NOMO-1 (cell line): ENCODE measurements around the gene FADS2.

Experiments
- DNase-seq, 2 experiments: peaks; one replicate each; lab custom pipeline; 2025; ENCODE audit not compliant: unreplicated experiment in 2 of 2; lab: John Stamatoyannopoulos, UW

FADS2 gene

DNA sequence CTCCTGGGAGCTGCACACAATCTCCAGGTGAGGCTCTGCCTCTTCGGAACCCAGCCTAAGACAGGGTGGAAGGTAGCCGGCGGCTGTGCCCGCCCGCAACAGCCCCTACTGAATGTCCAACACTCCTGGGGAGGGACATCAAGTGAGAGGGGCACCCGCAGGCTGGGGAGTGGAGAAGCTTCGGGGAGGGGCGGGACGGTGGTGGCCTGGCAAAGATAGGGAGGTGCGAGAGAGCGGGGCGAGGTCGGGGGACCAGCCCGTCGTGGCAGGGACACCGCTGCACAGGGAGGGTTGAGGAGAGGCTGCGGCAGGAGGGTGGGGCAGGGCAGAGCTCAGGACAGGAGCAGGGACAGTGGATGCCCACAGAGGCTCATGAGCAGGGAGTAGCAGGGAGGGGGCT is 72.2 kb downstream of the FADS2 start:
- DNase-seq: no peak

GRCh38 chr11:61901397-61901796 is 73.3 kb downstream of the FADS2 start:
- no peak for DNase-seq

DNA sequence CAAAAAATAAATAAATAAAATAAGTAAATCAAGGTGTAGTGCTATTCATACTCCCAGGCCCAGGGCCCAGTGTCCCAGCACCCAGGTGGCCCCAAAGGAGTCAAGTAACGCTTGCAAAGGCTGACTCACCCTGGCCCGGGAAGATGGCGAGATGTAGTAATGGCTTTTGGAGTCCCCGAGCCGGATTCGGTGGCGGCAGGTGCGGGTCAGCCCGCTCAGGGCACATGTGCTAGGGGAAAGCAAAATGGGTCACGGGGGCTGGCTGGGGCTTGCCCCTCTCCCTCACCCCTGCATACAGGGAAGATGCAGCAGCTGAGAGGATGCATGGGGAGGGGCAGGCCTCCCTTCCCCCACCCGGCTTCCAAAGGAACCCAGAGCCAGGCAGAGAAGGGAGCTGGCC is 74.2 kb downstream of the FADS2 start:
- no peak for DNase-seq

GRCh38 chr11:61903845-61904244 is 75.7 kb downstream of the FADS2 start:
- no peak for DNase-seq

DNA sequence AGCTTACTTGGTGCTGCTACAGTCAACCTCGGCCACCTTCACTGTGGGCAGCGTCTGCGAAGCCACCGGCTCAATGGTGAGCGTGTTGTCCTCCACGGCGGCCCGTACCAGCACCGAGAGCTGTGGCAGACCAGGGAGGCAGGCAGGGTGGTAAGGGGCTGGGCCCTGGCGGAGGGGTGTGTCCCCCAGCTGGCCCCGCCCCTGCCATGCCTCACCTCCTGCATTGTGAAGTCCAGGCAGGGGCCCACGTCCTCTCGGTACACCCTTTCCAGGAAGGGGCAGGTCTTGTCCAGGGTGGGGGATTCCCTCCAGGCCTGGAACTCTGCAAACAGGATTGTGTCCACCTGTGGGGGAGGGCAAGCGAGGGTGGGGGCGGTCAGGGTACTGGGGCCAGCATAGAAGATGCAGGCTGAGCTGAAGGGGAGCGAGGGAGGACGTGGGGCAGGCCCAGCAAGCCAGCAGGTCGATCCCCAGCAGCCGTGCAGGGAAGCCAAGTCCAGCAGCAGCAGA is 76.5 kb downstream of the FADS2 start:
- no peak for DNase-seq

GRCh38 chr11:61905067-61905696 is 77.1 kb downstream of the FADS2 start:
- no peak for DNase-seq

DNA sequence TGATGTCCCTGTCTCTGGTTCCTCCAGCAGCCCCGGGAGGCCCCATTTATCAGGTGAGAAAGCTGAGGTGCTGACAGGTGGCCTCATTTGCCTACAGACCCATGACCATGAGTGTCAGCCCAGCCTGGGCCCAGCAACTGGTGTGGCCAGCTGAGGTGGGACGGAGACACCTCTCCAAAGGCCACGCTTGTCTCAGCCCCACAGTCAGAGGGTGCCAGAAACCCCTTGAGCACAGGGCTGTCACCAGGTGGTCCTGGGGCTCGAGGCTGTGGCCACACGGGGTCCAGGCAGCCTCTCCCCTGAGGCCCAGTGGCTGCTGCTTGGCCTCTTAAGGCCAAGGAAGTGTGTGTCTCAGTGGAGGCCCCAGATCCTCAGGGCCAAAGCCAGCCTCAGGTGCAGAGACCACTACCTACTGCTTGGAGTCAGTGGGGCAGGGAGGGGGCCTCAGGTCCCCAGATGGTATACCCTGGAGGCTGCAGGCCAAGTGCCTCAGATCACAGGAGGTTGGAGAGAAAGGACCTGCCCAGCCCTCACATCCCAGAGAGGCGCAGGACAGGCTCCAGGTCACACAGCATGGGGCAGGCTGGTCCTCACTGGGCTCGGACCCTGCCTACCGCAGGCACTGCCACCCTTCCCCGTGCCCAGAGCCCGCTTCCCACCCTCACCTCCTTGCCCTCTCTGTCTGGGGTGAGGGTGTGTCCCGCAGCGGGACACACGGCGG is 77.9 kb downstream of the FADS2 start:
- no peak for DNase-seq

GRCh38 chr11:61906522-61906909 is 78.4 kb downstream of the FADS2 start:
- no peak for DNase-seq

GRCh38 chr11:61907282-61907681 is 79.2 kb downstream of the FADS2 start:
- DNase-seq: no peak

- DNase-seq: no peak
Observed at GRCh38 chr11:61907871-61908729, 80.0 kb downstream of the FADS2 start.

GRCh38 chr11:61908730-61909316 is 80.7 kb downstream of the FADS2 start:
- DNase-seq: no peak

- DNase-seq: no peak
Observed at GRCh38 chr11:61910187-61911127, 82.4 kb downstream of the FADS2 start.

GRCh38 chr11:61911128-61911700 is 83.1 kb downstream of the FADS2 start:
- DNase-seq: no peak

DNA sequence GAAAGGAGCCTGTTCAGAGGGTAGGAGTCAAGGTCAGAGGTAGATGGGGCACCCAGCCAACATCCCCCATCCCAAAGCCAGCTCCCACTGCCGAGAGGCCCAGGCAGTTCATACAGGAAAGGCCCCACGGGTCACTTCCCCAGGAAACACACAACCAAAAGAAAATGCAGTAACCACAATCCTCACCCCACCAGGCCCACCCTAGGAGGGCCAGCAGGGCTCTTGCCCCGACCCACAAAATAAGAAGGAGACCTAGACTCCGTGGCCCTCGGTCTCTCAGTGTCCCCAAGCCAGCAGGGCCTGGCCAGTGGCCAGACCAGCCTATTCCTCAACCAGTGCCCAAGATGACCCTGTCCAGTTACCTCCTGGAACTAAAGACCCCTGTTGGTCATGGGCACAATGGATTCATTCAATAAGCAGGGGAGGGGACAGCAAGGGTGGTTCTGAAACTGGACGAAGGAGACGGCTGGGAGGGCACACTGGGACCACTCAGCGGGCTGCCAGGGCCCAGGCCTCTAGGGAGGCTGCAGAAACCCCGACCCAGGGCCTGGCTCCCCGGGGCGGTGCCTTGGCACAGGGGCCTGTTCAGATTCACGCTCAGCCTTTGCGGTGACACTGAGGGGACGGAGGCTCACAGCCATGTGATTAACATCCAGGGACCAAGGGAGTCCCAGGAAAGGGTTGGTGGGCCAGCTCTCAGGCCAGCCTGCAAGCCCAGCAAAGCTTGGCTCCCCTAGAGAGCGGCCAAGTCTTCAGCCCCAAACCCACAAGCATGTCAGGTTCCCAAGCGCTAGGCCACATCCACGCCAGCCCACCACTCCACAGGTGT is 83.8 kb downstream of the FADS2 start:
- DNase-seq: no peak

DNA sequence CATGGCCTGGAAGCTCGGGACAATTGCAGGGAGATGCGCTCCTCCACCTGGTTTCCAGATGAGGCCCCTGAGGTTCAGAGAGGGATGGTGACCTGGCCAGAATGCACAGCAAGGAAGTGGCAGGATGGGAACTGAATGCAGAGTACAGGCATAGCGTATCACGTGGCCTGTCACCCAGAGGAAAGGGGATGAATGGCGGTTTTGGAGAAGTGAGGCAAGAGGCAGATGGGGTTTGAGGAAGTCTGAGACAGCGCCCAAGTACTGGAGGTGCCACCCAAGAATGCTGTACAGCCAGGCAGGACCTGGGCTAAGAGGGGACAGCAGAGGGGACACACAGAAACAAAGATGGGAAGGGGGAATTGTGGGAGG is 84.4 kb downstream of the FADS2 start:
- DNase-seq: peak; percentile 86 to 87

DNA sequence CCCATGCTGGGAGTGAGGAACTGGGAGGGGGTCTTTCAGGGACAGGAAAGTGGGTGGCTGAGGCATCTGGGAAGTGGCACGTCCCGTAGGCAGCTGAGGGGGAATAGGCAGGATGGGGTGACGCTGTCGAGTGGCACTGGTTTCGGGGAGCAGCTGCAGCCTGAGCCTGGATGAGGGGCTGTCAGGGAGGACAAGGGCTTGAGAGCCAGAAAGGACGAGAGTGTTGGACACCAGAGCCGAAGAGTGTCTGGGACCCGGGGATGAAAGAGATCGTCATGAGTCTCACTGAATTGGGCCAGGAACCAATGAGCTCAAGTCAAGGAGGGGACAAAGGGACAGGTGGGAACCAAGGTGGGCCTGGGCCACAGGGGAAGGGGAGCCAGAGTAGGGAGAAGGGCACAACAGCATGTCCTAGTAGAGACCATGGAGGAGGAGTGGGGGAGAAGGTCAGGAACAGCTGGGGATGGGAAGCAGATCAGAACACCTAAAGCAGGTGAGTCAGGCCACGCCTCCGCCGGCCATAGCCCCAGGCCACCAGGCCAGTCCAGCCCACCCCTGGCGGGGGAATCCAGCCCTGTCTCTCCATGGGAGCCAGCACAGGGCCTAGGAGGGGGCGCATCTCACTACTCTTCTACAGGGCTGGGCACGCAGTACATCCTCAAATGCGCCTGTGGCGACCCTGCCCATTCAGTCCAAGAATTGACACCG is 85.0 kb downstream of the FADS2 start:
- no peak for DNase-seq

DNA sequence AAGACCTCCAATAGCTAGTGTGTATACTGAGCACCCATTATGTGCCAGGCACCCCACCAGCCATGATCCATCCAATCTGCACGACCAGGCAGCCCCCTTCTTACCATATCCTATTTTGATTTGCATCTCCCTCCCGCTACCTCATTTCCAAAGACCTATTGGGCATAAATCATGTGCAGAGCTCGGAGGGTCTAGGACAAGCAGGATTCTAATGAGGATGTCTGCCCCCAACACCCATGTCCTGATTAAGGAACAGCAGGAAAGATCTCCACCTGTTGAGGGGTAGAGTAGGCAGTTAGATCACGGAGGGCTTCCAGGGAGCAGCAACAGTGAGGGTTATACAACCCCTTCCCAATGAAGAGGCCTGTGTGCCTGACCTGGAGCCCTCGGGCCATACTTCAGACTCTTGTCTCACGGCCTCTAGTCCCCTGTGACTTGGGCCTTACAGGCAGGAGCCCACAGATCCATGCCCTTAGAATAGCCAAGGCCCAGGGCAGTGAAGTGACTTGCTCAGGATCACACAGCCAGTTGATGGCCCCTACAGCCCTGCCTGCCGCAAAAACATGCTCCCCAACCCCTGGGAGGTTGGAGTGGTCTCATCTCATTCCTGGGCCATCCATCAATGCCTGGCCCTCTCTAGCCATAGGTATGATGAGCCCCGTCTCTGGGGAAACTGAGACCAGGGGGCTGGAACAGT is 85.7 kb downstream of the FADS2 start:
- no peak for DNase-seq
